GM19023 (cell line): ENCODE data around the gene KIAA0232.
"Not testable (repeated sequence)": the region's sequence is repeated elsewhere in the genome, so short reads cannot be mapped to it uniquely, and the experiment has no call there.

Source experiments
- ATAC-seq: cut with Tn5 transposase; IDR thresholded peaks from one replicate; pipeline ENCODE4 v1.9.1; 2021; ENCODE audit warnings: mild to moderate bottlenecking, moderate library complexity; ENCODE audit not compliant: unreplicated experiment

Gene KIAA0232

DNA sequence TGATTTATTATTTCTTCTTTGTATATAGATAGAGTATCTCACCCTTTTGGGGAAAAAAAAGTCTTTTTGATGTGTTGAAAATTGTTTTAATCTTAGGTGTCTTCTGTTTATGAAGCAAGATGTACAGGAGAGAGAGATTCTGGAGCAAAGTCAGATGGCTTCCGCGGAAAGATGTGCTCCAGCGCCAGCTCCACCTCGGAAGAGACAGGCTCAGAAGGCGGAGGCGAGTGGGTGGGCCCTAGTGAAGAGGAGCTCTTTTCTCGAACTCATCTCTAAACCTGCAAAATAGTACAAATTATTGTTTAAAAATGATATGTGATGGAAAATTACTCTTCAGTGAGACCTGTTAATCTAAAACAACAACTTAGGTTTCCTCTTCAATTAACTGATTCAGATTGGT lies 98.2 kb downstream of the KIAA0232 start:
- no peak for ATAC-seq

DNA sequence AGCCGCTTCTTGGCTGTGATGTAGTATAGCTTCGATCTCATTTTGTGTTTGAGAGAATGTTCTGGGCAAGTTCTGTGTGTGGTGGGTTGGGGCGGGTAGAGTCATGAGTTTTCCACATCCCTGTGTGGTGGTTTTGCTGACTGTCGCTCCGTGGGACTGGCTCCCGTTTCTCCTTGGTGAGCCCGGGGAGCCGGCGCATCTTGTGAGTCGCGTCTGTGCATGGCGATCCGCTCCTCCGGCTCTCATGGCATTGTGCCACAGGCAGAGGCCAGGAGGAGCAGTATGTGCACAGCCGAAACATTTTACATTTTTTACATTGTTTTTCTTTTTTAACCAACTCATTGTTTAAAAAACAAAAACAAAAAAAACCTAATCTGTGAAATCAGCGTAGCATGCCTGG lies 99.4 kb downstream of the KIAA0232 start:
- no peak for ATAC-seq

- ATAC-seq = no peak
Observed at GRCh38 chr4:6884341-6884870, 101.9 kb downstream of the KIAA0232 start.

DNA sequence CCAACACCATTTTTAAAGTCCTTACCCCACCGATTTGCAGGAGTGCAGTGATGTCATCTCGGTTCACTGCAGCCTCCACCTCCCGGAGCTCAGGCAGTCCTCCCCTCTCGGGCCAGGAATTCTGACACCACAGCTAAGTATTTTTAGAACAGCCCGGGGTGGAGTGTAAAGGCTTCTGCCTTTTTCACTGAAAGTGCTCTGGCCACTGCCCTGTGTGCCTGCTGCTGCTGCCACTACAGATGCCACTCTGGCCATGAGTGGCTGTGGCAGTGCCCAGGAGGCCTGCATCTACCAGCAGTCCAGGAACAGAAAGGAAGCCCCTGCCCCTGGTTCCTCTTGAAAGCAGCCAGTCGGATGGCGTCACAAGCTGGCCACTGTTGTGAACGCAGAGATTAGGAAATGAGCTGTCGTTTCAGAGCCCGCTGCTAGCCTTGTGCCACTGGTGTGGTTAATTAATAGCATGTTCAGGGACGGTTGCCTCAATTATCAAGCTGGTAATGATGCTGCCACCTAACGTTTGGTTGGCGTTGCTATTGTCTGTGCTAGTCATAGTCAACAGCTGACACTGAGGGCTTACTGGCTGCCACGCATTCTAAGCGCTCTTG lies 103.5 kb downstream of the KIAA0232 start:
- no peak for ATAC-seq

- ATAC-seq = no peak
Observed at GRCh38 chr4:6886886-6887285, 104.4 kb downstream of the KIAA0232 start.

- ATAC-seq = no peak
Observed at GRCh38 chr4:6887591-6888371, 105.3 kb downstream of the KIAA0232 start.

DNA sequence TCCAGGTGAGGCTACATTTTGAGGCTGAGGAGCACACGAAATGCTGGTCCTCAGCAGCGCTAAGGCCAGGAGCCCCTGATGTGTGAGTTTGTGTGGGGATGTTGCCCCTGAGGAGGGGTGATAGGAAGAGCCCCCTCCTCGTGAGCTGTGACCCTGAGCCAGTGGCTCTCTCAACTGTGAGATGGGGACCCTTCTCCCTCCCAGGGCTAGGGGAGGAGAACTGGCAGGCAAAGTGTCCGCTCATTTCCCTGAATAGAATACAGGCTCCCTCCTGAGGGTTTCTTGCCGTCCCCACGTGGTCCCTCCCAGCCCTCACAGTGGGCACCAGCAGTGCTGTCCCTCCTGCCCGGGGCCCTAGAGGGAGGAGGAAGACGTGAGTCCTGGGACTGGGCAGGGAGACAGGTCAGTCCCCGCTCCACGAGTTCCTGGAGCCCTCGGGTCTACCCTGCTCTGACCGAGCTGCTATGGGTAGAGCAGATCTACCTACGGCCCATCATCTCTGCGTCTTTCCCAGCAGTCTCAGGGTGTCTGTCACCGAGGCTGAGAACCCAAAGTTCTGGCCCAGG lies 106.1 kb downstream of the KIAA0232 start:
- no peak for ATAC-seq

DNA sequence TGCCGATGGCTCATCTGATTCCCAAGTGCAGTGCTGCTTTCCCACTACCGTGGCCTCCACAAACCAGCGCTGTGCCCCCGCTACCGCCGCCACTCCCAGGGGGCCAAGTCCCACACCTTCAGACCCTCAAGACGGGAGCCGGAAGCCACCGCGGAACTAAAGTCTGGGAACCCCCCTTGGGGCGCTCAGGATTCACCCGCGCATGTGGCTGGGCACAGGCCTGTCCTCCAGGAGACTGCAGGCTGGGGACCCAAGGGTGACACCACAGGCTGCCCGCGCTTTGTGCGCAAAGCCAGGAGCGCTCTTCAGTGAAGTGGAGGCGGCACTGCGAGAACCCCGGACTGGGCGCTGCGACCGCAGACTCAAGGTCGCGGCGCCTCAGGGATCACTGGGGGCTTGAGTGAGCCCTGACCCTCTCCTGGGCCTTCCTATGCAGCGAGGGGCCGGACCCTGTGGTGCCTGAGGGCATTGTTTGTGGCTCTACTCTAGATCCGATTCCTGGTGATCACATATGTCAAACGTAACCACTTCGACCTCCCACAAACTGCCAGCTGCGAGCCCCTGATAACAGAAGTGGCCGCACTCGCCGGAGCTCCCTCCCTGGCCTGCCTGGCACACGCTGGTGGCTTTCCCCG lies 106.7 kb downstream of the KIAA0232 start:
- no peak for ATAC-seq

GRCh38 chr4:6889736-6890324 lies 107.3 kb downstream of the KIAA0232 start:
- no peak for ATAC-seq

DNA sequence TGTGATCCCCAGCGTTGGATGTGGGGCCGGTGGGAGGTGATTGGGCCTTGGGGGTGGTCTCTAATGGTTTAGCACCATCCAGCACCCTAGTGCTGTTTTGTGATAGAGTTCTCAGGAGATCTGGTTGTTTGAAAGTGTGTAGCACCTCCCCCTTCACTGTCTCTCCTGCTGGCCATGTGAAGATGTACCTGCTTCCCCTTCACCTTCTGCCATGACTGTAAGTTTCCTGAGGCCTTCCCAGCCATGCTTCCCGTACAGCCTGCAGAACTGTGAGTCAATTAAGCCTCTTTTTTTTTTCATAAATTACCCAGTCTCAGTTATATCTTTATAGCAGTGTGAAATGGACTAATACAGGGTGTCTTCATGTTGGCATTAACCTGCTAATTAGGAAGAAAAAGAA lies 107.8 kb downstream of the KIAA0232 start:
- no peak for ATAC-seq

GRCh38 chr4:6890971-6891370 lies 108.4 kb downstream of the KIAA0232 start:
- not testable (repeated sequence) for ATAC-seq

- no peak for ATAC-seq
Observed at GRCh38 chr4:6891436-6892170, 109.1 kb downstream of the KIAA0232 start.

GRCh38 chr4:6892190-6892908 lies 109.8 kb downstream of the KIAA0232 start:
- ATAC-seq = no peak

DNA sequence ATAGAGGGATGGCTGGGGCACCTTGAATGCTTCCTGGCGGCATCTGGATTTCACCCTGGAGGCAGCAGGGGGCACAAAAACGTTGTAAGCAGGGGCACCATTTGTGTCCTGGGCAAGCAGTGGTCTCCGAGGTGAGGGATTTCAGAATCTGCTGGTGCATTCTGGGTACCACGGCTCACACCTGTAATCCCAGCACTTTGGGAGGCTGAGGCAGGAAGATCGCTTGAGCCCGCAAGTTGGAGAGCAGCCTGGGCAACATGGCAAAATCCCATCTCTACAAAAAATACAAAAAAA lies 110.3 kb downstream of the KIAA0232 start:
- no peak for ATAC-seq

DNA sequence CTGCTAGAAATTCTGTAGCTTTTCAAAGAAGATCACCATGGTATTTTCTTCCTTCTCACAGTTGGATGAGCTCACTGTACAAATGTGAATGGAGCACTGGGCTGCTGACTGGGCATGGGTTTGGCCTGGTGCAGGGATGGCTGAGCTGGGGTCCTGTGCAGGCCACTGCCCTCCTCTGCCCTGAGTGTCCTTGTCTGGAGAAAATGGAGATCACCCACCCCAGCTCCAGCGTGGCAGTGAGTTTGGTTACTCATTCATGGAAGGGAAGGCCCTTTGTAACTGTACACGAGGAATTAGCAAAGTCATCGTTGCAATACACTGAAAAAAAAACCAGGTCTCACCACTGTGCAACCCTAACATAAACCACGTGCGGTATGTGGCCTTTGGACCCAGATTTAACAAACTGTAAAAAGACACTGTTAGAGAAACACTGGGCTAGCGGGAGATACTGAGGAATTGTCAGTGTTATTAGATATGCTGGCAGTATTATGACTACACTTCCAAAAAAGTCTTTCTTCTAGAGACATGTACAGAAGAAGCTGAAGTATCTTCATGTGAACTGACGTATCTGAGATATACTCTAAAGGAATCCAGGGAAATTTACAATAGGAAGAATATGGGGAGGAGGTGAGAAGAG lies 111.0 kb downstream of the KIAA0232 start:
- no peak for ATAC-seq

GRCh38 chr4:6894086-6894478 lies 111.6 kb downstream of the KIAA0232 start:
- no peak for ATAC-seq

DNA sequence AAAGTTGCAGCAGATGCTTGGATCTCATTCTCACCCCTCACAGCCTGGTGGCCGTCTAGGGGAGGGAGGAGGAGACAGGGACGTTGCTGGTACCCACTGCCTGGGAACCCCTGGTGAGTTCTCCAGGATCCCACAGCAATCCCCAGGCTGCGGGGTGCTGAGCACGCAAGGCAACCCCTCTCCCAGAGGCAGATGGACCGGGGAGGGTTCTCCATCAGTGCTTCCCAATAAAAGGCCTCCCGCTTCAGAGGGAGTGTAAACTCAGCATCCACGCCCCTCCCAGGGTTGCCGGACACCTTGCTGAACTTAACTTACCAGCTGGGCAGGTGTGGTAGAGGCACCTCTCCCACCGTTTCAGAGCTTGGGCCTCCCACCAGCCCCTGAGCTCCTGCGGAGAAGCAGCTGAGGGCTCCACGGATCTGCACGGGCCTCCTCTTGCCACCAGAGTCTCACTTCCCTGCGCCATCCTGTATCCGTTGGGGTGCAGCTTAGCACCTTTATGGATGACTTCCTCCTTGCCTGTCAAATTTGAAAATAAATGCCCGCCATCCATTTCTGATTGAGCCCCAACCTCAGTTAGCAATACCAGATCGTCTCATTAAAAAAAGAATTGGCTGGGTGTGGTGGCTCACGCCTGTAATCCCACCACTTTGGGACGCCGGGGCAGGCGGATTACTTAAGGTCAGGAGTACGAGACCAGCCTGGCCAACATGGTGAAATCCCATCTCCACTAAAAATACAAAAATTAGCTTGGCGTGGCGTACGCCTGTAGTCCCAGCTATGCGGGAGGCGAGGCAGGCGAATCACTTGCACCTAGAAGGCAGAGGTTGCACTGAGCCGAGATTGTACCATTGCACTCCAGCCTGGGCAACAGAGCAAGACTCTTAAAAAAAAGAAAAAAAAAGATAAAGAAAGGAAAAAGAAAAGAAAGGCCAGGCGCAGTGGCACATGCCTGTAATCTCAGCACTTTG lies 112.3 kb downstream of the KIAA0232 start:
- no peak for ATAC-seq

GRCh38 chr4:6896035-6896434 lies 113.5 kb downstream of the KIAA0232 start:
- no peak for ATAC-seq
